GM18873 (cell line): Measurements from ENCODE around the gene CYP2W1.

Experiments
- ATAC-seq: cut with Tn5 transposase; IDR thresholded peaks from one replicate; pipeline ENCODE4 v1.9.1; 2021; ENCODE audit warnings: mild to moderate bottlenecking, moderate library complexity, moderate number of reproducible peaks; ENCODE audit not compliant: unreplicated experiment, low FRiP score

Gene CYP2W1

GRCh38 chr7:1011297-1012003 lies 28.5 kb downstream of the CYP2W1 start:
- no peak for ATAC-seq

- no peak for ATAC-seq
These were observed 29.2 kb downstream of the CYP2W1 start for GRCh38 chr7:1012004-1012715.

GRCh38 chr7:1012716-1013095 lies 29.7 kb downstream of the CYP2W1 start:
- no peak for ATAC-seq

DNA sequence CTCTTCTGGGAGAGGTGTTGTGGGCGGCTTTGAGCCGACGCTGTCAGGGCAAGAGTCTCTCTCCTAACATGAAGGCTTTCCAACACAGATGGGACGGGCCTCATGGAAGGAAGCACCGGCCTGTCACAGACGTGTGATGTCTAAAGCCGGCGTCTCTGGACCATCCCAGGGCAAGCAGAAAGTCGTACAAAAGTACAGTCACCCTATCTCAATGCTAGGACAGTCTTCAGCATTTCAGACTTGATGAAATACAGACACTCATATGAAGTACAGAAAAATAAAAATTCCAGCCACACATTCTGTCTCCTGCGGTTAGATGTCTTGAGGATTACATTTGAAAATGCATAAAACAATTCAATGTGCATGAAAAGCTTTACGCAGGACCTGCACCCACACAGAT lies 30.6 kb downstream of the CYP2W1 start:
- ATAC-seq, result no peak

DNA sequence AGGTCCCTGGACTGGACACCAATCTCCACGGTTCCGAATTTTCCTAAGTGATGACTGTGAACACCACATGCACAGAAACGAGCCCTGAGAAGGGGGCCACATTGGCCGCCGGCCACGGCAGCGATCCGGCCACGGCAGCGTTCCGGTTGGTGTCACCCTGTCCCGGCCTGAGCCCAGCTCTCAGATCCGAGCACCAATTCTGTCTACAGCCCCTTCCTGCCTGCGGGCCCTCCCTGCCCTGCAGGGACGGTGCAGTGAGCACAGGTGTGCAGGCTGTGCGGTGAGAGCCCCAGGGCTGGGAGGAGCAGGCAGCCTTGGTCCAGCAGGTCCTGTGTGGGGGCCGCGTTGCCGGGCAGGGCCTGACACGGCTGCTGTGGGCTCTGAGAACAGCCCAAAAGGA lies 31.7 kb downstream of the CYP2W1 start:
- ATAC-seq, result no peak

DNA sequence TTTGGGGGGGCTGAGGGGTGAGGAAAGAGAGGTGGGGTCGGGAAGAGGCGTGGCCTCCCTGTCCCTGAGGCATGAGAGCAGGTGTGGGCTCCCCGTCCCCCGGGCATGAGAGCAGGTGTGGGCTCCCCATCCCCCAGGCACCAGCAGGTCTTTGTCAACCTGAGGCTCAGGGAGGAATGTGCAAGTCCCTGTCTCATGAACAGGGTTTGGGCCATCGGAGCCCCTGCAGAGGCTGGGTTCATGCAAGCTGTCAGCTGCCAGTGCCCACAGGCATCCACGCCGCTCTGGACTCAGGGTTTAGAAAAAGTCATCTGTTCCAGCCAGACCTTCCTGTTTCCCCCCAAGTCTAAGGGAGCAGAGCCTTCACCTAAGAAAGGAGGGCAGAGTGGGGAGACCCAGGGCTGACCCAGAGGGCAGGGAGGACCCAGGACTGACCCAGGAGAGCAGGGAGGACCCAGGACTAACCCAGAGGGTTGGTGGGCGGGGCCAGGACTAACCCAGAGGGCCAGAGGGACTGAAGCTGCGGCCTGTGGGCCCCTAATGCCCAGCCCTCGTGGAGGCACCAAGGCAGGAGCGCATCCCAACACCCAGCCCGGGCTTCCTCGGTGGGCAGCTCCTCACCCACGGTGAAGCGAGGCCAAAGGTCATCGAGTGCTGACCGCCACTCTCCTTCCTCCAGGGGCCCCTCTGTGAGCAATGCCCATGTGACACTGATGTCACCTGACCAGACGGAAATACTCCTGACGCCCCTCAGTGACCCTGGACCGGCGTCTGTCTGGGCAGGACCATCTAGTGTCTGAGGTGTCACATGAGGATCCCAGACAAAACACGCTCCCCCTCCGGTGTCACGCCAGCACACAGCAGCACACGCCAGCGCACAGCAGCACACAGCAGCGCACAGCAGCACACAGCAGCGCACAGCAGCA lies 32.5 kb downstream of the CYP2W1 start:
- no peak for ATAC-seq

GRCh38 chr7:1016577-1017531 lies 33.9 kb downstream of the CYP2W1 start:
- no peak for ATAC-seq

- ATAC-seq, result no peak
These were observed 34.8 kb downstream of the CYP2W1 start for GRCh38 chr7:1017586-1018333.

DNA sequence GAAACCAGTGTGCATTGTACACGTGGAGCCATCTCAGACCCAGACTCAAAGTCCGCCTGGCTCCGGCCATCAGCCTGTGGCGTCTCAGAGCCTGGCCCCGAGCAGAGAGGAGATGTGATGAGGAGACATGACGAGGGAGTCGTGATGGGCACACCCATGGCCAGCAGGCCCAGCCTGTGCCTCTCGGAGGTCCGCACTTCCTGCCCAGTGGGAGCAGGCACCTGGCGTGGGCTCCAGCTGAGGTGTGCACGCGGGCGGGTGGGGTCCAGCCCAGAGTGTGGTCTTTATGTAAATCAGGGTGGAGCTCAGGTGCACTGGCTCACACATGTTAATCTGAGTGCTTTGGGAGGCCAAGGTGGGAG lies 35.3 kb downstream of the CYP2W1 start:
- ATAC-seq, result no peak

- no peak for ATAC-seq
These were observed 36.3 kb downstream of the CYP2W1 start for GRCh38 chr7:1019255-1019785.

DNA sequence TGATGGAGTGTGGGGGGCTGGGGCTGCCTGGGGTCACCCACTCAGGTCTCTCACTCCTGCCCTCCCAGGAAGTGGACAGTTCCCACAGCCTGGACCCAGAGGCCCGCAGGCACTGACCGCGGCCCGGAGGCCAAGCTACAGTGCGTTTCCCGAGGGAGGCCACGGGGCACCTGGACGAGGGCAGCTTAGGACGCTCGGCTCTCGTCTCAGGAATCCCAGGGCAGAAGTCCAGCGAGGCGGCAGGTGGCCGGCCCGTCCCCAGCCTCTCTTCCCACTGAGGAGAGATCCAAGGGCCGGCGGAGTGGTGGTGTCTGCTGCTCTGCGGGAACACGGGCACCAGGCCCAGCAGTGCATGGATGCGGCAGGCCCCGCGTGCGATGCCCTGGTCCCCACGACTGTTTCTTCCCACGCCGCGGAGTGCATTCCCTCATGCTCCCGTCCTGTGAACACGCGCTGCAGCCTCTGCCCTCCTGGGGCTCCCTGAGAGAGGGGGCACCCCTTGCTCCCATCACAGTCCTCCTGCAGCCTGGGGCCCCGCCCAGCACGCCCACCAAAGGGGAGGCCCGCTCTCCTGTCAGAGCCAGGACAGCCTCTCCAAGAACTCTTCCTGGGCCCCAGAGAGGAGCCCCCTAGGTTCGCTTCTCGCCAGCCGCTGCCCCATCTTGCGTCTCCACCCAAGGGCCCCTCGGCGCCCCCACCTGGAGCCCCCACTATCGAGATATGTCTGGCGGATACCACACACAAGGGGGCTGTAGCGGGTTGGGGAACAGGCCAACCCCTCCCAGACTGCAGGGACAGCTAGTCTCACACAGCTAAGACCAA lies 37.0 kb downstream of the CYP2W1 start:
- ATAC-seq, result no peak

DNA sequence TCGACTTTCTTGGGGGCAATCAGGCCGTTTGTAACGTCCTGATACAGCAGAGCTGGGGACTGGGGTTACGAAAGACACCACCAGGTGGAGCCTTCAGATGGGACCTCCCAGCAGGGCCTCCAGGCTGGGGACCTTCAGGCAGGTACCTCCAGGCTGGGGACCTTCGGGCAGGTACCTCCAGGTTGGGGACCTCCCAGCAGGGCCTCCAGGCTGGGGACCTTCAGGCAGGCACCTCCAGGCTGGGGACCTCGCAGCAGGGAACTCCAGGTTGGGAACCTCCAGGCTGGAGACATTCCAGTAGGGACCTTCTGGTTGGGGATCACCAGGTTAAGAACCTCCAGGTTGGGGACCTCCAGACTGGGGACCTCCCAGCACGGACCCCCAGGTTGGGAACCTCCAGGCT lies 37.9 kb downstream of the CYP2W1 start:
- no peak for ATAC-seq

DNA sequence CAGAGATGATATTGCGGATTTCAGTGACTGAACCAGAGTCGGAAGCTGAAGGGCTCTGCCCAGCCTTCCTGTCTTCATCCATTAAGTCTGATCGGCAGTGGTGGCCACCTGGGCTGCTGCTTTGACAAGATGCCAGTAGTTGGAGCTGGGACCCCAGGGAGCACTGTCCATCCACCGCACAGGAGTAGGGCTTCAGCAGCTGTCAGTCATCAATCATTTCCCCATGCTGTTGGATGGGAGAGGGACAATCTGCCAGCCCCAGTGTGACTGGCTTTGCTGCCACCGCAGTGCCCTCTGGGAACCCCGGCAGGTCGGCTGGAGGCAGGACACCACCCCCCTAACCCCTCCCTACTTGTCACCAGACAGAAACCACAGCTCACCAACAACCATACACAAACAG lies 38.4 kb downstream of the CYP2W1 start:
- ATAC-seq, result no peak

GRCh38 chr7:1021931-1022330 lies 39.0 kb downstream of the CYP2W1 start:
- no peak for ATAC-seq

GRCh38 chr7:1022356-1022755 lies 39.4 kb downstream of the CYP2W1 start:
- ATAC-seq, result no peak

DNA sequence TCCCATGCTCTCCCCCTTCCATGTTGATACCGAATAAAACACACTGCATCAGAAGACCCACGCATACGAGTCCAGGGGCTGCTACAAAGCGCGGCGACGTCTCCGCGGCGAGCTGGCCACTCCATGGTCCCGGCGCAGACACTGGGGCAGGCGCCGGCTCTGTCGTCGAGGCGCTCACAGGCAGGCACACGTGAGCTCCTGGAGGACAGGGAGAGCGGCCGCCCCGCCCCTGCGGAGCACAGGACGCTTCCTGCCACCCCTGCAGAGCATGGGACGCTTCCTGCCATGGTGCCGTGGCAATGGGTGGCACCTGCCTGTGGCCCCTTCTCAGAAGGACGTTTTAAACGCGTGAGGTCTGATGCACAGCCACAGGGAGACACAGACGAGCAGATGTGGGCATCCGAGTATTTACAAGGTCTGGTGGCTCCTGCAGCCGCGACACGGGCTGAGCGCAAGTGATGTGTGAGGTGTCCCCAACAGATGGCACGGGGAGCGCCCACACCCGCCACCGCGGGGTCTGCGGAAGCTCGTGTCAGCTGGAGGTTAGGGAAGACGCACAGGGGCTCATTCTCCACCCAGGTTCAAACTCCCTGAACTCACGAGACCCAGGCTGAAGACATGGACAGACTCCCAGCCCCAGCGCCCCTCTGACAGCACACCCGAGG lies 40.0 kb downstream of the CYP2W1 start:
- ATAC-seq, result no peak

DNA sequence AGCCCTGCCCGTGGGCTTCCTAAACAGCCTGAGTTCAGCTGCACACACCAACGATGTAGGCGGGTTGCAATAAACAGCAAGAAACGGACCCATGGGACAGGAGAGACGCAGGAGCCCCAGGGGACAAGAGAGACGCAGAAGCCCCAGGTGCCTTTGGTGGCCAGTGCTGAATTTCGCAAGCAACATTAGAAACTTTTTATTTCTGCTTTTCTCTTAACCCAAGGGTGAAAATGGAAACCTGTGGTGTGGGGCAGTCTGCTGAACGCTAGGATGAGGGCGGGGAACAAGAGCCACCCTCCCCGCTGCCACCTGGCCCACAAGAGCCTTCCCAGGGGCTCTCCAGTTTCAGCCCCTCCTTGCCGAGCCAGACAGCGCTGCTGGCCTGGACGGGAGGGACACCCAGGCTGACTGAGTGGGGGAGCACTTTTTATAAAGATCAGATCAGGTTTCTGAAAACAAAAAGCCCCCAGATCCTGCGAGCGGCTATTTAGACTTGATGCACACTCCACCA lies 41.4 kb downstream of the CYP2W1 start:
- peak; percentile 56 for ATAC-seq
